Activated CD8-positive, alpha-beta memory T cell treated with anti-CD3 and anti-CD28 coated beads, Interleukin-2, amount 50 U/mL, for 1 hour (primary cell): ENCODE measurements around the gene IMMP2L.
"Not testable (repeated sequence)": the region's sequence is repeated elsewhere in the genome, so short reads cannot be mapped to it uniquely, and the experiment has no call there.

Source experiments
- DNase-seq: peaks from one replicate; pipeline ENCODE4 v3.0.0-alpha.2; 2020; ENCODE audit errors: extremely low read depth

IMMP2L gene

GRCh38 chr7:111264111-111264868, 298.0 kb downstream of the IMMP2L start:
- DNase-seq: no peak

DNA sequence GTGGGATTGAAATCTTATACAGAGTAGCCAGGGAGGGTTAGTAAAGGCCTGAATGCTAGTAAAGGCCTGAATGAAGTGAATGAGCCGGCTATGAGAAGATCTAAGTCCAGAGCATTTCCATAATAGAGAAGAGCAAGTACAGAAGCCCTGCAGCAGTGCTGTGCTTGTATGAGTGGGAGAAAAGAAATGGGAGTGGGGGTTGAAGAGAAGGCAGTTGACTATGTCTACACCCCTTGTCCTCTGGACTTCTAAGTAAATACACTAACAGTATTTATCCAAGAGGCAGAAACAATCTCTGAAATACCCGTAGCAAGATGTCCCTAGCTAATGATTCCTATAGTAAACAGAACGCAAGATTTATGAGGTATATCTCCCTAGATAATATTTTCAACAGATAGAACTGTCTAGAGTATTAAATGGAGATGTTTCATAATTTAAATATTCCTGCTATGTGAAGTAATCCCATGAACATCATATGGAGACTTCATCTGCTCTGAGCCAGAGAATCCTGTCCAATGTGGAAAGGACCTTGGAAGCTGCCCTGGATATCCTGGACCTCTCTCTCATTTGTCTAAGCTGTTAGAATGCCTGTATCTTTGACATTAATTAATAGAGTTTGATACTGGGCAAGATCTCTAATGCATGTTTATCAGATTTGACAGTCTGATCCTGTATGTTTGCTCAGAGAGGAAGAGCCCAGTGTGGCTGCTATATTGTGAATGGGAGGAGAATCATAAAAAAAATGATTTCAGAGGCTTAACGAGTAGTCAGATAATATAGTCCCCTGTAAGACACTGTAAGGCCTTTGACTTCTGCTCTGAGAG, 299.8 kb downstream of the IMMP2L start:
- DNase-seq: no peak

DNA sequence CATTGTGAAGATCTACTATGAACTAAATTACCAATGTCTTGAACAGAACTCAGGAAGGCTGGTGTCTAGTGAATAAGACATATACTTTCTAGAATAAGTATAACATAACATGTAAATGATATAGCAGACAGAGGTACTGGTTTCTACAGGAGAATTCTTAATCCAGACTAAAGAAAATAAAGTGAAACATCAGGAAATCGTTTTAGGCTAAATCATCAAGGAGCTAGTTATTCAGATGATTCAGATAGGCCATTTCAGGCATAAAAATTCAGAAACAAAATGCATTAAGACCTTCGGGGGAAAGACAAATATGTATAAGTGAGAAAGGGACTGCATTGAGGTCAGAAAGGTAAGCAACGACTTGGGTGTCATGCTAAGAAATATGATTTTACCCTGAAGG, 300.8 kb downstream of the IMMP2L start:
- DNase-seq: no peak

DNA sequence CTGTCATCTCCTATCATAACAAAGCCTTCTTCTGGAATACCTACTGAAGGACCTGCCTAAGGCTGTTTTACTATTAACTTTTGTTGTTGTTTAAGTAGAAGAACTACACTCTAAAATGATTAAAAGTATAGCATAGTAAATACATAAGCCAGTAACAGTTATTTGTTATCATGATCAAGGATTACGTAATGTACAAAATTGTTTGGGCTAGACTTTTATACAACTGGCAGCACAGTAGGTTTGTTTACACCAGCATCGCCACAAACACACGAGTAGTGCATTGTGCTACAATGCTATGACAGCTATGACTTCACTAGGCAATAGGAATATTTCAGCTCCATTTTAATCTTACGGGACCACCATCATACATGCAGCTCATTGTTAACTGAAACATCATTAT, 302.3 kb downstream of the IMMP2L start:
- DNase-seq: no peak

GRCh38 chr7:111256391-111256790, 305.9 kb downstream of the IMMP2L start:
- DNase-seq: no peak

GRCh38 chr7:111255576-111255975, 306.7 kb downstream of the IMMP2L start:
- DNase-seq: no peak

GRCh38 chr7:111251365-111251764, 310.9 kb downstream of the IMMP2L start:
- not testable (repeated sequence) for DNase-seq

- not testable (repeated sequence) for DNase-seq
These were observed 312.5 kb downstream of the IMMP2L start for GRCh38 chr7:111249807-111250206.

GRCh38 chr7:111242141-111242755, 320.0 kb downstream of the IMMP2L start:
- DNase-seq: no peak

DNA sequence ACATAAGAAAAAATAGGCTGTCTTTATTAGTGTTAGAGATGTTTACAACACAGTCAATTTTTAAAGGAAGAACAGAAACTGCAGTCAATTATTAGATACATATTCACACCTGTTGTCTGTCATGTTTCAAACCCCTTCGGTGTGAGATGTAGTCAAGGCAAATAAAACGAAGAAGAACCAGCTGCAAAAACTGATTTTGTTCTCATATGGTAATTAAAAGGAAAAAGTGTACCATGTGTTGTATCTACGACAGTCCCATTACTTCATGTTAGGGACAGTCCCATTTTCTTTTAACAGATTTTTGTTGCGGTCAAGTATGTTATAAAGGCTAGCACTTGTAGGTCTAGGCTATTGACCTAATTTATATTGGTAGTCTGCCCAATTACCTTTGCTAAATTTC, 321.9 kb downstream of the IMMP2L start:
- DNase-seq: no peak

- DNase-seq: no peak
These were observed 322.9 kb downstream of the IMMP2L start for GRCh38 chr7:111239437-111239836.

GRCh38 chr7:111238886-111239285, 323.4 kb downstream of the IMMP2L start:
- no peak for DNase-seq

DNA sequence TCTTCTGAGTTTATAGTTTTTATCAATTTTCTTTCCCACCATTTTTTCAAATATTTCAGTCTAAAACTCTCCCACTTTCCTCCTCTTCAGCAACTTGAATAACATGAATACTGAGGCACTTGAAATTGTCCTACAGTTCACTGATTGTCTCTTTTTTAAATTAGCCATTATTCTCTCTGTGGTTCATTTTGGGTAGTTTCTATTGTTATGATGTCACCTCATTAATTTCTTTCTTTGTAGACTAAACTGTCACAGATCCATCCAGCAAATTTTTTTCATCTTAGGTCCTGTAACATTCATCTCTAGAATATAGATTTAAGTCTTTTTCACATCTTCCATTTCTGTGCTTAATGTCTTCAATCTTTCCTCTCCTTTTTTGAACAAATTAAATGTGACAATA, 326.6 kb downstream of the IMMP2L start:
- no peak for DNase-seq

DNA sequence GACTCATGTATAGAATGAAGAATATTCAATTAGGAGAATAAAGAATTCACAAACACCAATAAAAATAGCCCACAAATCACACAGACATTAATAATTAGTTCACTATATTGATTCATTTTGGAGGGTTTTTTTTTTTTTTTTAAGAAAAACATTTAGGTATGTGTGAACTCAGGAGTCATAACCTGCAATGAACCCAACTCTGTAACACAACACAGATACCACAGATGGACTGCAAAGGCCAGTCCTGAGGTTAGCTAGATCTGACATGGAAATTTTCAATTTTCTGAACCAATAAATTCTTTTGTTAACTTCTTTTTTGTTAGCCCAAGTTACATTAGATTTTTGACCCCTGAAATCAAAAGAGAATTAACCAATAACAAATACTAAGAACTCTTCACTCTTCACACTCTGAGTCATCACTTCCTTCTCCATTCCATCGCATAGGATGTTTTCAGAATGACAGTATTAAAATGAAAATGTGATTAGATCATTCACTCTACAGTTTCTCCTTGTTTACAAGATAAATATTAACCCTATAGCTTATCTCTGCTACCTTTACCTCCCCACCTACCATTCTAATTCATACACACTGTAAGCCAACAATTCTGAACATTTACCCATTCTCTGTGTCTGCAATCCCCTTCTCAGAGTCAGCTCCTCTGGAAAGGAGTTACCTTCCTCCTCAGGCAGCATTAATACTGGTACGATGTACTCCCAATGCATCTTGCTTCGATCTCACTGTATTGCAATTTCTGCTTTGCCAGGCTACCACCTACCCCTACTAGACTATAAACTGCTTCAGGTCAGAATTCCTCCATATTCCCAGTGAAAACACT, 329.8 kb downstream of the IMMP2L start:
- no peak for DNase-seq

GRCh38 chr7:111229916-111230315, 332.4 kb downstream of the IMMP2L start:
- DNase-seq: no peak

DNA sequence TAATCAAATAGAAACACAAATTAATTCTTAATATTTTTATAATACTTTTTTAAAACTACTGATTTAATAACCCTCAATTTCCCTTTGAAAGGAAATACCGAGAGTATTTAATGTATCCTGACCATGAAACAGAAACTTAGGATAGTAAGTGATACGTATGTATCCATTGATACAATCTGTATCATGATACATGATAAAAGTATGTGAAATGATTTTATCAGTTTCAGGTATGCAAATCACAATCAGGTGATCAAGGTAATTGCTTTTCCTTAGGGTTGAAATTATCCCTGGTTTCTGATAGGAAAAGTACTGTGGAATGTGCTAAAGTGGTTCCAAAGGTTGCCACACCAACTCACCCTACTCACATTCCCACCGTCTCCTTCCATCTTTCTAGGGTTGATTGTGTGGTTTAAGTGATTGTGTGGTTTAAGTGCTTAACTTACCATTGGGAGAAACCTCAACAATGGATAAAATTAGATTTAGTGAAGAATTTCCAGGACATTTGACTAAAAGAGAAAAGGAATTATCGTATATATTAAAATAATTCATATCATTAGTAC, 333.0 kb downstream of the IMMP2L start:
- no peak for DNase-seq

DNA sequence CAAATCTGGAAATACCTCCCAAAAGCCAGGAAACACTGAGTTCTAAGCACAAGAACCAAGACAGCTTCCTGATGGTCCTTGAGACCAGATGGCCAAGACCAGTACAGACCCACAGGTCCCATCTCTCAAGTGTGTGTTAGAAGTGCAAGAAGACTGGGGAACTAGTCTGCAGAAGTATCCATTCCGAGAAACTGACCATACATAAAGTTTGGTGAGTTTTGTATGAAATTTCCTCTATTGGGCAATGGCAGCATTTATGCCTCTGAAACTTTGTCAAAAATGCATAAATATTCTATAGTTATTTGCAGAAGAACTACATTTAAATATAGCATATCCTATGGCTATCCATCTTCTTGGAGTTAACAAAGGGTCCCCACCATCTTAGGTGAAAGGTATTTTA, 333.9 kb downstream of the IMMP2L start:
- DNase-seq: no peak

DNA sequence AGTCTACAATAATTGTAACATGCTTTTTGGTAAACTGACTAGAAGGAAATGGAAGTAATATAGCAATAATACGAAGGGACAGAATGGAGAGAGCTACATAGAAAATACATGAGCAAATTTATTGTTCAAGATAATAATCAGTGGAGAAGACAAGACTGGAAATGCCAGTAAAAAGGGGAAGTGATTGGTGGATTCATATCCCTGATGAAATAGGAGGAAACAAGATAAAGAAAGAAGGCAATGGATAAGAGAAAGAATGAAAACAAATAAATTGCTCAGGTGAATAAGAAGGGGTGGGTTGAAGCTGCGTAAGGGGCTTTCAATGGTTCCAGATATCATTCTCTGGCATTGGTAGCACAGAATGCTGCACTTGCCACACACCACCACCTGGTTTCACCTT, 335.5 kb downstream of the IMMP2L start:
- no peak for DNase-seq

DNA sequence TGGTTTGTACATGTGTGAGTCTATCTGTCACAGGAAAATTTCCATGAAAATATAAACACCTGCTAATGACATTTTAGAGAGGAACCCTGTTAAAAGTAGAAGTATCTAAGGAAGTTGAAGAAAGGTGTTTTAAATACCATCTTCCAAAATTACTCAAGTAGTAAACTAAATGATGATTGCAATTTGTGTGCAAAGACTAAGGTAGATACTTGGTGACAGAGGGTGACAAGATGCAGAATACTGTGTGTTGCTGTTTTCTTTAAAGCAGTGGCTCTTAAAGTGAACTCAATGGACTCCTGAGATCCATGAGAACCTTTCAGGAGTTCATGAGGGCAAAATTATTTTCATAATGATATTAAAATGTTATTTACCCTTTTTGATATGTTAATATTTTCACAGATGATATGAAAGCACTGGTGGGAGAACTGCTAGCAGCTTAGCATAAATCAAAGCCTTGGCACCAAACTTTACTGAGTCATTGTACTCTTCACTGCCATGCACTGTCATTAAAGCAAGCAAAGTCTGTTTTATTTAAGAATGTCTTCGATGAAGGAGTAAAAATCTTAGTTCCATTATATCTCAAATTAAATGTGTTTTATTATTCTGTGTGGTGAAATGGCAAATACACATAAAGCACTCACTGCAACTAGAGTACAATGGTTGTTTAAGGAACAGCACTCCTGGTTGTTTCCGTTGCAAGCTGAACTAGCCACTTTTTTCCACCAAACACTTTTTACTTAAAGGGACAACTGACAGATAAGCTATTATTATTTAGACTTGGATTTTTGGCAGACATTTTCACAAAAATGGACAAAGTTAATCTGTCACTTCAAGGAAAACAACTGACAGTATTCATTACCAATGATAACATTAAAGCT, 337.7 kb downstream of the IMMP2L start:
- DNase-seq: no peak

- DNase-seq: no peak
These were observed 338.5 kb downstream of the IMMP2L start for GRCh38 chr7:111223802-111224253.
